Right kidney (tissue), 1 donor: ENCODE measurements around the gene HINT2.
A peak's percentile ranks its signal among the peaks of the same experiment; 100 is the strongest.

ENCODE experiments used
- DNase-seq: peaks from one replicate; pipeline ENCODE4 v3.0.0-alpha.2; 2016

The HINT2 gene

DNA sequence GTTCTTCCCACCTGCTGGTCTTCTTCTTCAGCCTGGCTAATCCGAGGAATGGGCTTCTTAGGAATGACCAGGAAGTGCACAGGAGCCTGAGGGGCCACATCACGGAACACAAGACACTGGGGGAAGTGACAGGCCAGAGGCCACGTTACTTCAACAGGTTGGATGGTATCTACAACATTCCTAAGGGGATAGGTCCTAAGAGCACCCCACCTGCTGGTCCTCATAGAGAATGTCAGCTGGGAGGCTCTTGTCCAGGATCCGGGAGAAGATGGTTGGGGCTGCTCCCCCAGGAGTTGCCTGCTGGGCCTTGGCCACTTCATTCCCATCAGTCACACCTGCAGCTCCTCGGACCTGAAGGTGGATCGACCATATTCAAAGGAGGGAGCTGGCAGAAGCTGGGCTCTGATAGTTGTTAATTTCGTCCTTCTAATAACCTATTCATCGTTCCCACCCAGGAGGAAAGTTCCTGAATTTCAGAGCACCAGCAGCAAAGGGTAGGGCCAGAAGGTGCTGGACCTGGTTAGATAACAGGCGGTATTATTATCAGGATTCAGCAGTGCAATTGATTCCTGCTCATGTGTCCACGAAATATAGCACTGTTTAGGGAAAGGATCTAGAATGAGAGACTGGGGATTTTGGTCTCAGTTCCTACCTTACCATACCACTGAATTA, 1.3 kb downstream of the HINT2 start:
- no peak for DNase-seq

DNA sequence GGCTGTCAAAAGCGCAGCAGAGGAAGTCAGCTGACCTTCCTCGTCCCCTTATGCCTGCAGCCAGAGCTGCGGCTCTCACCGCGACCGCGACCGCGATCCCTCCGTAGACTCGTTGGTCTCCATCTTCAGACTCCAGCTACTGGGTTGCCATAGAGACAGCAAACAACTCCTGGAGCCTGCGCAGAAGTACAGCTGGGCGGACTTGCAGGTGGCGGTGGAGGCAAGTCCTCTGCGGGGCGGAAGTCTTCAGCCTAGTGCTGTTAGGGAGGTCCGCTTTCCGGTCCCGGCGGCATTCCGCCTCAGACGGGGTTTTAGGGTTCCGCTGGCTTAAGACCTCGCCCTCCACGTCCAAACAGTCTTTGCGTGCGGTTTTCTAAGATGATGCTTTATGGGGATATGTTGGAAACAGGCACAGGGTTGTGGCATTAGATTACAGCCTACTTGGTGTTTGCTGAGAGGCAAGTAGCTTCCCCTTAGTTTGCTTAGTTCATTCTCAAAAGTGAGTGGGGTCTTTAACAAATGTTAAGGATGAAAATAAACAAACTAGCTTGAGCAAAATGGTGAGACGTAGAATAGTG, 2.7 kb downstream of the HINT2 start, which contains the start of gene SPAG8:
Gene SPAG8, minus strand, starts transcription at position 238 of the 578 bp plus-strand sequence. Its CDS starts 115 bp downstream, at position 123.
- peak; percentile 71 for DNase-seq

DNA sequence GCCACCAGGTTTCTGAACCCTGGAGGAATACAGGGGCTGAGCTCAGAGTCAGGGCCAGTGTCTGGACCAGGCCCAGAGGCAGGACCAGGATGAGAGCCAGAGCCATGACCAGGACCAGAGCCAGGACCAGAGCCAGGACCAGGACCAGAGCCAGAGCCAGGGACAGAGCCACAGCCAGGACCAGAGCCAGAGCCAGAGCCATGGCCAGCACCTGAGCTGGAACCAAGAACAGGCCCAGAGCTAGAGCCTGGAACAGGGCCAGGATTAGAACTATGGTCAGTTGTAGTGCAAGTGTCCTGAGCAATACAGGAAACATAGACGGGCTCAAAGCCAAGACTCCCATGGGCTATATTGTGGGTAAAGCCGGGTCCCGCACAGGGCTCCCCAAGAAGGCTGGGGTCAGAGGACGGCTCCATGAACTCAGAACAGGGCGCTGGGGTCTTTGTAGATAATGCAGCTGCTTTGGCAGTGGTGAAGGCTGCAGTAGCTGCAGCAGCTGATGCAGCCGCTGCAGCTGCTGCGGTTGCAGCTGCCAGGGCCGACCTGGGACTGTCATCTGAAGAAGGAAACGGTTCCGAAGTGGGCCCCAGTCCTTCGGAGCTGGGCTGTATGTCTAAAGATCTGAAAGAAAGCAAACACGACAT, 3.3 kb downstream of the HINT2 start:
- no peak for DNase-seq

DNA sequence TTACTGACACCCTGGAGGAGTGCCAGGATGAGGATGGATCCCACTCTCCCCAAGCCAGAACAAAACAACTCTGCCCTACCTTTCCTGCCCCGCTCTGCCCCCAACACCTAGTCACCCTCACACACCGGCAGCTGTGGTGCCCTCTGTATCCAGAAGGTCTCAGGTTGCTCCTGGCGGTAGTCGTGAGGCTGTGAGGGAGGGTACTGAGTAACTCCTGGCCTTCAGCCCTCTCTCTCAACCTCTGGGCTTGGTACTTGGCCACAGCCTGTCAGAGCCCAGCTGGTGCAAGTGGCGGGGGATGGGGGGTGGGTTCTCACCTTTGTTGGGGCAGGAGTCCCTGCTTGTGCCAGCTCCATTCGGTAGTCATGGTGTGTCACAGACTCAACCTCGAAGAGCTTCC, 4.7 kb downstream of the HINT2 start:
- DNase-seq, result no peak

DNA sequence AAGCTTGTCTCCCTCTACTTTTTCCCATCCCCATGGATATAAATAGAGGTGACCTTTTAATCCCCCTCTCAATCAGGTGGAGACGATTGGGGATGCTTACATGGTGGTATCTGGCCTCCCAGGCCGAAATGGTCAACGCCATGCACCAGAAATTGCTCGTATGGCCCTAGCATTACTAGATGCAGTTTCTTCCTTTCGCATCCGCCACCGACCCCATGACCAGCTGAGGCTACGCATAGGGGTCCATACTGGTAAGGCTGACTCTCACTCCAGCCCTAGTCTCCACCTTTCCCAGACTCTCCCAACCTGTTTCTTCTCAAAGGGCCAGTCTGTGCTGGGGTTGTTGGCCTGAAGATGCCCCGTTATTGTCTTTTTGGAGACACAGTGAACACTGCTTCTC, 6.4 kb downstream of the HINT2 start:
- DNase-seq, result no peak

DNA sequence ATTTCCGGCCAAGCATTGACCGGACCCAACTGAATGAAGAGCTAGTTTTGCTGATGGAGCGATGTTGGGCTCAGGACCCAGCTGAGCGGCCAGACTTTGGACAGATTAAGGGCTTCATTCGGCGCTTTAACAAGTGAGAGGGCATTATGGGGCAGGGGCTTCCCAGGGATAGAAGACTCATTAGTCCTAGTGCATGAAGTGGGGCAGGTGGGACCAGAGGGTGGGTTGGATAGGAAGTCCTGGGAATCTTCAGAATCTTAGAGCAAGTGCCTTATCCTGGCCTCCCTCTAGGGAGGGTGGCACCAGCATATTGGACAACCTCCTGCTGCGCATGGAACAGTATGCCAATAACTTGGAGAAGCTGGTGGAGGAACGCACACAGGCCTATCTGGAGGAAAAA, 8.7 kb downstream of the HINT2 start:
- no peak for DNase-seq

DNA sequence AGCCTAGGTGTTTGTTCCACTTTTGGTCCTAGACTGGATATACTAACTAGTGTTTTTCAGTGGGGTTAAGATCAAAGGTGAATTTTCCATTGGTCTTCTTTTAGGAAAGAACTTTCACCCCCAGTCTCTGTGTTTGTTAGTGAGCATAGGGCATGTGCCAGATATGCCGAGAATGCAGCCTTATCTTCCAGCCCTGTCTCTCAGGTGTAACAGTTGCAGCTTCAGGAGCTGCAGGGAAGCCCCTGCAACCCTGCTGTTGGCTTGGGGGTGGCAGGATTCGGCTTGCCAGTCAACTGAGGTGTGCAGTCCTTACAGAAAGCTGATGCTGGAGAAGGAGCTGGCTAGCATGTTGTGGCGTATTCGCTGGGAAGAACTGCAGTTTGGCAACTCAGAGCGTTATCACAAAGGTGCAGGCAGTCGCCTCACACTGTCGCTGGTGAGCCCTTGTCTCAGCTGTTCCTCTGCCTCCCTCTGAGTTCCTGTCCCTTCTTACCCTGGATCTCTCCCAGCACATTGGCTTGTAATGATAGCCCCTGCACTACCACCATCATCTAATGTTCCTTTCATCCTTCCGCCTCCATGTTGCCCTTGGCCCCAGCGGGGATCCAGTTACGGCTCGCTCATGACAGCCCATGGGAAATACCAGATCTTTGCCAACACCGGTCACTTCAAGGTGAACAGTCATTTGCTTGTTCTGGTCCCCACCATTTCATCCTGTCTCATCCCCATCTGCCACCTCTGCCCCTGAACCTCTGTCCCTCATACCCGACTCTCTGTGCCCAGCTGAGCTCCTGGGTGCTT, 13.3 kb downstream of the HINT2 start:
- no peak for DNase-seq

DNA sequence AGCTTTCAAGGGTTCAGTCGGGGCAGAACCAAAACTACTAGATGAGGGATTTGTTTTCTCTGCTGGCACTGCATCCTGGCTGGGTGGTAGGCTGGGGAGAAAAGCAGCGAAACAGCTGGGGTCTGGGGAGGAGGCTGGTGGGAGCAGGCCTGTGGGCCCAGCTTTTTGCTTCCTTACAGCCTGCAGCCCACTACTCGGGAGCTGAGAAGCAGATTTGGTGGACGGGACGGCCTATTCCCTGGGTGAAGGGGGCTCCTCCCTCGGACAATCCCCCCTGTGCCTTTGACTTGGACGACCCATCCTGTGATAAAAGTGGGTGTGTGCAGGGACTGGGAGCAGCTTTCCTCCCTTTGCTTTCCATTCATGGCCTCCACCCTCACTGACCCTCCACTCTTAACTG, 14.3 kb downstream of the HINT2 start:
- no peak for DNase-seq

DNA sequence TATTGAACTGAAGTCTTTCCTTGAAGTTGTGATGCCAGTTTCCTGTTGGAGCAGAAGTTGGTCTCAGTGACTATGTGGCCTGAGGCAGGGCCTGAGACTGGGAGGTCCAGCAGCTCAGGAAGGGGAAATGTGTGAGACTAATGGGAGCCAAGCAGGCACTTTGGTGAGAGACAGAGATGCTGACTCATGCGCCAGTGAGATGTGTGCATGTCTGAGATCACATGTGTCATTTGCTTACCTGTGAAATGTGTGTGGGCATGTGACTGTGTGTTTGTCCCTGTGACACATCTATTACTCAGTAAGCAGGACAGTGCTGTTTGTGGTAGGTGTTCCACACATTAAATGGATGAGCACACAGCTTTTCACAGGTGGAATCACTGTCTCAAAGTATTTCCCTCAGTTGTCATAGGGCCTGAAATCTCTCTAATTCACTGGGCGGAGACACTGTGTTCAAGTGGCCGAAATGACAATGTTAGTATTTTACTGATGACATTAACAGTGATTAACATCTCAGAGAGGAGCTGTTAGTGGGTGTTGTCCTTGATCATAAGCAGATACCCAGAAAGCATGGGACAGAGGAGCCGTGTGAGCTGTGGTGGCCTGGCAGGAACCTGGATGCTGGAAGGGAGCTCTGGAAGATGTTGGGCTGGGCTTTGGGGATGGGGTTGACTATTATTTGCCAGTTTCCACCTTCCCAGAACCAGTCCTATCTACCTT, 16.0 kb downstream of the HINT2 start:
- DNase-seq, result no peak

DNA sequence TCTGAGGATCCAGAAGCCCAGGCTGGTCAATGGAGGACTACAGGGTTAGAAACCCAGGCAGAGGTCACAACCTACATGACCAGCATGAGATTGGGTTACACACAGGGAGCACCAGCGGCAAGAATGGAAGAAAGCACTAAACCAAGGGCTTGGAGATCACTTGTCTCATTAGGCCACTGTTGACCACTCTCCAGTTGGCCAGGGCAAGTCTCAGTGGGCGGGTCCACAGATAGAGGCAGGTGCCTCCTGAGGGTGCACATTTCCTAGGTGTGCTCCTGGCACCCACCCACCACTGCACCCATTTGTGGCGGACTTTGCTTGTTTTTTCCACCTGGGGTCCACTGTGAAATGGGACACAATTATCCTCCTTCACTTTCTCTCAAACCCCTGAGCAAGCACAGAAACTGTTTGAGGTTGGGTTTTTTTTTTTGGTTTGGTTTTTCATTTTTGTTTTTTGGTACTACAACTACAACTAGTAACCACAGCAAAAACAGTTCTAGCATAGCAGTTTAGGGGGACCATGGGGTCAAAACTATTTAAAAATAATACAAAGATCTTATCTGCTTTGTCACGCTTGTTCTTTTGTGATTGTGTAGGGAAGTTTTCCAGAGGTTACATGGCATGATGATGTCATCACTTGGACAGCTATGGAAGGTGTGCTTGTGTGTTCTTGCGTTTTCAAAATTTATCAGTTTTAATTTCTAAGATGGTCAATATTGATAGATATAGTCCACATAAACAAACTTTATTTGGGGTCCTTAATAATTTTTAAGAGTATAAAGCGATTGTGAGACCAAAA, 17.3 kb downstream of the HINT2 start:
- no peak for DNase-seq

DNA sequence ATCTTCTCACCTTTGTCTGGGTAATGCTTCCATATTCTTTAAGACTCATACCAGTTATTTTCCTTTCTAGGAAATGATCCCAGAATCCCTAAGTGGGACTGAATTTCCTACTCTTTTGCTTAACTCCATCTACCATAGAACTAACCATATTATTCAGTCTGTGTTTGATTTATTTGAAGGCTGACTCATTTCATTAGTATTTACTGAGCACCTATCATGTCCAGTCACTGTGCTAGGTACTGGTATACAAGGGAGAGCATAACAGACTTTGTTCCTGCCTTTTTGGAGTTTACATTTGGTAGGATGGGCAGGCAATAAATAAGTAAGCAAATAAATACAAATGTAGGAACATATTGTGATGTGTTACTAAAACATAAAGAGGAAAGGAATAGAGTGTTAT, 19.1 kb downstream of the HINT2 start:
- DNase-seq, result no peak

DNA sequence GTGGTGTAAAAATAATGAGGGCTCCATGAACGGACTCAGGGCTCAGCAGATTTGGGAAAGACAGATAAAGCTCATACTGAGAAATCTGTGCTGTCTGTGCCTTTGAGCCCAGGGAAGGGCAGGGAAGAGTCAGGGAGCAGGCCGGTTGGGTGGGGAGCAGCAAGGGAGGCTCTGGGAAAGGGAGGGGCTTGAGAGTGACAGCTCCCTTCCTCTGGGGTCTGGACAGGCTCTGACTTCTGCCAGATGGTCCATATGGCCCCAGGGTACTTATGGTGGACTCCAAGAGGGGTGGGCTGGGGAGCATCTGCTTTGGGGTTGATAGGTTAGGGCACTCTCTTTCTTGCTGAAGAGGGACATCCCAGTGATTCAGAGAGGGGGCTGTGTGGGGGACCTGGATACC, 21.4 kb downstream of the HINT2 start:
- DNase-seq, result no peak

DNA sequence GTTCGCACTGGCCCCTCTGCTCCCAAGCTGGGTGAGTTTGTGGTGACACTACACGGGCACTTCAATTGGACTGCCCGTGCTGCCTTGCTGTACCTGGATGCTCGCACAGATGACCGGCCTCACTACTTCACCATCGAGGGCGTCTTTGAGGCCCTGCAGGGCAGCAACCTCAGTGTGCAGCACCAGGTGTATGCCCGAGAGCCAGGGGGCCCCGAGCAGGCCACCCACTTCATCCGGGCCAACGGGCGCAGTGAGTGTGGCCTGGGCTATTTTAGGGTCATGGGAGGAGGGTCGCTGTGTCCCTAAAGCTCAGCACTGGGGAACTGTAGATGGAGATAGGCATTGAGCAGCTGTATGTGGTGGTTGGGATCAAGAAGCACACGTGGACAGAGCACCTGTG, 22.0 kb downstream of the HINT2 start:
- DNase-seq, result no peak

DNA sequence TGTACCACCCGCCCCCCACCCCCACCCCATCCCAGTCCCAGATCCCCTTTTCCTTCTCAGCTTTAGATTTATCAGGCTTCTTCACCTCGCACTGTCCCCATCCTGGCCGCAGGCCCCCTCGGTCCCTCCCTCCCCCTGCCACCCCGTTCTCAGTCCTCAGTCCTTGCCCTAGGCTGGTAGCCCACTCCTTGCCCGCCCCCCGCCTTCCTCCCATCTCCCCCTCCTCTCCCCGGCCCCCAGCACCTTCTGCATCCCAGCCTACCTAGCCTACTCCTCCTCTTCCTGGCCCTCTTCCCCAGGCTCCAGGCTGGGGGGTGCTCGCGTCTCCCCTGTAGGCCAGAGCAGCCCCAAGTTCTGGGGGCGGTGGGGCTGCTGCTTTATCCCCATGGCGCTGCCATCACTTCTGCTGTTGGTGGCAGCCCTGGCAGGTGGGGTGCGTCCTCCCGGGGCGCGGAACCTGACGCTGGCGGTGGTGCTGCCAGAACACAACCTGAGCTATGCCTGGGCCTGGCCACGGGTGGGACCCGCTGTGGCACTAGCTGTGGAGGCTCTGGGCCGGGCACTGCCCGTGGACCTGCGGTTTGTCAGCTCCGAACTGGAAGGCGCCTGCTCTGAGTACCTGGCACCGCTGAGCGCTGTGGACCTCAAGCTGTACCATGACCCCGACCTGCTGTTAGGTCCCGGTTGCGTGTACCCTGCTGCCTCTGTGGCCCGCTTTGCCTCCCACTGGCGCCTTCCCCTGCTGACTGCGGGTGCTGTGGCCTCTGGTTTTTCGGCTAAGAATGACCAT, 22.6 kb downstream of the HINT2 start:
- no peak for DNase-seq

DNA sequence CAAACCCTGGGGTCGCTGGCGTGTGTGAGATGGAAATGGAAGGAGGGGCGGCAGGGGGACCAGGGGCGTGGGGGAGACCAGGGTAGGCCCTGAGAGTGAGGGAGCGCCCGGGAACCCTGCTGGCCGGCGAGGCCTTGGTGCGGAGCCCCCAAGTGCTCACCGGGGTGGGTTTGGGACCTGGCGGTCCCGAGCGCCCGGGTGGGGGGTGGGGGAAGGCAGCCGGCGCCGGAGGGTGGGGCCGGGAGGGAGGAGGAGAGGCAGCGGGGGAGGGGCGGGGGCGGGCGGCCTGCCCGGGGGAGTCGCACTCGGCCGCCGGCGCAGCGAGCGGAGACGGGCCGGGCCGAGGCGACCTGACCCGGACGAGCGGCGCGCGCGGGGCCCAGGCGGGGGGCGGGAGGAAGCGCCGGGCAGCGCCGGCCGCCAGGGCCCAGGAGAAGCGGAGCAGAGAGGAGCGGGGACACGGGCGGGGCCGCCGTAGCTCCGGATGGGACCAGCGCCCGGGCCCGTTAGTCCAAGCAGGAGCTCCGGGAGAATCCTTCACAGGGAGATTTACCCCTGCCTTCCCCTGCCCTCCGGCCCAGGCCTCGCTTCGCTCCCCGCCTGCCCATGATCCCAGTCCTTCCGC, 23.4 kb downstream of the HINT2 start, which contains the start of gene NPR2:
Gene NPR2, plus strand, starts transcription at position 295 of the 625 bp plus-strand sequence. CDS start 818 bp downstream, outside the sequence.
- DNase-seq, result peak; percentile 70

DNA sequence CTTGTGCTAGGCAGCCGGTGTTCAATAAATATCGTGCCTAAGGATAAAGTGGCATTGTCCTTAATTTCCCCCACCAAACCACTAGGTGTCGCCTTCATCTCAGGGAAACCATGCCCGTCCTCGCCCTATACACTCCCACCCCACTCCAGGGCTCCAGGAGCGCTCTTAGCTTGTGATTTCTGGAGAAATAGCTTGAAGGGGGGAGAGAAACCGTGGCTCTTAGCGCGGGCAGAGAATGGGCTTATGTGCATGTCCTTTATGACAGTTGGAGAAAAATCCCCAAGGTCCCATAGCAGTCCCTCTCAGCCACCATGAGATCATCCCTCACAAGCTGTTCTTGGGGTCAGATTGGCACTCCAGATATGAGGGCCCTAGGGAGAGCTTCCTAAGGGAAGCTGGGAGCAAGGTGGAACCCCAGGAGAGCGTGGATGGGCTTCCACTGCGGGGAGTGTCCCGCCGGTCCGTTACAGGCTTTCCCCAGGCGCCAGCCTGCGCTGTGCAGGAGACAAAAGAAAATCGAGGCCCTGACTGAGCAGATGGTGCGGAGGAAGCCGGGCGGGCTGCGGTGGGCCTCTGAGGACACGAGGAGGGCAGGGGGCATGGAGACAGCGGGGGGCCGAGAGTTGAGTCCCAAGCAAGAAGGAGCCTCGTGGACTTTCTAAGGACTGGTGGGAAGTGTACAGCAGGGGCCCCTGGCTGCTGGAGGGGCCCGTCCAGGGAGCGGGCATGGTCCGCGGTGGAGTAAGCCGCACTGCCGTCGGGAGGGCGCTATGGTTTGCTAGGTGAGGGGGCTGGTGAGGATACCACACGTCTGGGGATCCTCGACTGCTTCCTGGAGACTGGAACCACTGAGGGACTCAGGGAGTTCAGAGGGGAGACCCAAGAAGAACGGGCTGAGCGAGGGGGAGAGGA, 24.2 kb downstream of the HINT2 start:
- peak; percentile 77 for DNase-seq

DNA sequence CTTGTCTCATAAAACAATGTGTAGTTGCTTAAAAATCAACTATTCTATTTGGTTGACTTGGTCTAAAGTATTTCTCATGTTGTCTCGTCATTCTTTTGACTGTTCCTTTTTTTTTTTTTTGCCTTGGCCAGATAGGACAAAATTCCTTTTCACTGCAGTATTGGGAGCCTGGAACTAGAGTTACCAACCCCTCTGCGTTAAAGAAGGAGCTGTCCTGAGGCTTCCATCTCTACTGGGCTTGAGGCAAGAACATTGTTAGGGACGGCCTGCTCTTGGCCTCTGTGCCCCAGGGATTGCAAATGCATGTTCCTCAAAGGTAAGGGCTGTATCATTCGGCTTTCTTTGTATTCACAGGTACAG, 24.8 kb downstream of the HINT2 start:
- no peak for DNase-seq

DNA sequence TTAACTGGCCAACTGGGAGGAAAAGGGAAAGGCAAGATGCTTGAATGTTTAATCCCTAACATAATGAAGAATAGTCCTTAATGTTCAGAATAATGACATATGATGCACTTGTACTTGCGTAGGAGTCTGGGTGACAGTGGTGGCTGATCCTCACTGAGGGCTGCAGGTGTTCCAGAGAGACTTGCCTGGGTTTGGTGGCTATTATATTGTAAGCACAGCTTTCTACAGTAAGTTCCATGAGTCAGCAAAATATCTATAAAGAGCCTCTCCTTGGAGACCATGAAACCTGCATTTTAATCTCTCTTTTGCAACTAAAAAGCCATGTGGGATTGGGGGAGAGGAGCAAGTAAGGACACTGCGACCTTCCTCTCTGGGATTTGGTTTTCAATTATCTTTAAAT, 25.3 kb downstream of the HINT2 start:
- DNase-seq, result no peak

DNA sequence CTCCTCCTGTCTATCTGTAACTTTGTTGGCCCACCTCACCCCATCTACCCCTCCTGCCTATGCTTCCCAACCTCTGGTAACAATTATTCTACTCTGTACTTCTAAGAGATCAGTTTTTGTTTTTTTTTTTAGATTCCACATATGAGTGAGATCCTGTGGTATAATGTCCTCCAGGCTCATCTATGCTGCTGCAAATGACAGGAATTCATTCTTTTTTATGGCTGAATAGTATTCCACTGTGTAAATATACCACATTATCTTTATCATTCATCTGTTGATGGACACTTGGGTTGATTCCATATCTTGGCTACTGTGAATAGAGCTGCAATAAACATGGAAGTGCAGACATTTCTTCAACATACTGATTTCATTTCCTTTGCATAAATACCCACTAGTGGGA, 31.4 kb downstream of the HINT2 start:
- no peak for DNase-seq
